Duodenal mucosa (tissue), 2 donors: Measurements from ENCODE around the gene BMP2K.

ENCODE experiments used
- H3K27ac ChIP-seq: one replicate; pipeline ENCODE4 v1.7.0; 2013; ENCODE audit warnings: low read depth, low read length
- H3K27me3 ChIP-seq, 2 donors: one replicate each; pipeline ENCODE4 v1.7.0; 2013; ENCODE audit warnings: low read length in 2 of 2, control low read depth in 1 of 2; ENCODE audit not compliant: insufficient read depth in 2 of 2, control insufficient read depth in 1 of 2
- H3K36me3 ChIP-seq, 2 donors: one replicate each; pipeline ENCODE4 v1.7.0; 2013; ENCODE audit warnings: low read length in 2 of 2, control low read depth in 1 of 2; ENCODE audit not compliant: insufficient read depth in 2 of 2, control insufficient read depth in 1 of 2
- H3K4me1 ChIP-seq, 2 donors: one replicate each; pipeline ENCODE4 v1.7.0; 2013; ENCODE audit warnings: low read length in 2 of 2, control low read depth in 1 of 2; ENCODE audit not compliant: insufficient read depth in 2 of 2, control insufficient read depth in 1 of 2
- H3K4me3 ChIP-seq, 2 donors: one replicate each; pipeline ENCODE4 v1.7.0; 2013; ENCODE audit warnings: low read length in 2 of 2, low read depth in 1 of 2
- H3K9ac ChIP-seq, 2 donors: one replicate each; pipeline ENCODE4 v1.7.0; 2013; ENCODE audit warnings: low read length in 2 of 2, low read depth in 1 of 2
- H3K9me3 ChIP-seq, 2 donors: one replicate each; pipeline ENCODE4 v1.7.0; 2013; ENCODE audit warnings: low read length in 2 of 2, control low read depth in 1 of 2; ENCODE audit not compliant: control insufficient read depth in 1 of 2

BMP2K gene

GRCh38 chr4:78922207-78922606 is 146.1 kb downstream of the BMP2K start:
- H3K9ac ChIP-seq = no peak overlapping the region
- no peak overlapping the region for H3K4me3 ChIP-seq
- peaks cover 4 to 7% of the 10 kb centered on the region in 2 donors for H3K4me1 ChIP-seq
- peaks cover 0 to 4% of the 10 kb centered on the region in 2 donors for H3K36me3 ChIP-seq
- no peak overlapping the region for H3K27ac ChIP-seq
- H3K27me3 ChIP-seq = no peaks in the 10 kb centered on the region
- no peaks in the 10 kb centered on the region for H3K9me3 ChIP-seq

- H3K9me3 ChIP-seq = no peaks in the 10 kb centered on the region
- no peak overlapping the region for H3K9ac ChIP-seq
- H3K36me3 ChIP-seq = peaks cover under 1 to 4% of the 10 kb centered on the region in 2 donors
- peaks cover 4 to 7% of the 10 kb centered on the region in 2 donors for H3K4me1 ChIP-seq
- H3K27me3 ChIP-seq = no peaks in the 10 kb centered on the region
- no peak overlapping the region for H3K27ac ChIP-seq
- peak overlapping the region; percentile 38 to 55 for H3K4me3 ChIP-seq
Measured at GRCh38 chr4:78923464-78924312, 147.5 kb downstream of the BMP2K start.

GRCh38 chr4:78926826-78927225 is 150.7 kb downstream of the BMP2K start:
- Histone ChIP-seq H3K36me3 (peaks cover 8 to 11% of the 10 kb centered on the region in 2 donors), H3K9ac (no peak overlapping the region), H3K4me3 (no peak overlapping the region), H3K27ac (no peak overlapping the region), H3K9me3 (no peaks in the 10 kb centered on the region), H3K4me1 (peaks cover 4 to 7% of the 10 kb centered on the region in 2 donors), H3K27me3 (no peaks in the 10 kb centered on the region)

- Histone ChIP-seq H3K27me3 (no peaks in the 10 kb centered on the region), H3K9ac (no peak overlapping the region), H3K36me3 (peaks cover 7 to 13% of the 10 kb centered on the region in 2 donors), H3K27ac (no peak overlapping the region), H3K4me3 (no peak overlapping the region), H3K9me3 (no peaks in the 10 kb centered on the region), H3K4me1 (peaks cover 3 to 6% of the 10 kb centered on the region in 2 donors)
Measured at GRCh38 chr4:78928835-78929234, 152.7 kb downstream of the BMP2K start.

DNA sequence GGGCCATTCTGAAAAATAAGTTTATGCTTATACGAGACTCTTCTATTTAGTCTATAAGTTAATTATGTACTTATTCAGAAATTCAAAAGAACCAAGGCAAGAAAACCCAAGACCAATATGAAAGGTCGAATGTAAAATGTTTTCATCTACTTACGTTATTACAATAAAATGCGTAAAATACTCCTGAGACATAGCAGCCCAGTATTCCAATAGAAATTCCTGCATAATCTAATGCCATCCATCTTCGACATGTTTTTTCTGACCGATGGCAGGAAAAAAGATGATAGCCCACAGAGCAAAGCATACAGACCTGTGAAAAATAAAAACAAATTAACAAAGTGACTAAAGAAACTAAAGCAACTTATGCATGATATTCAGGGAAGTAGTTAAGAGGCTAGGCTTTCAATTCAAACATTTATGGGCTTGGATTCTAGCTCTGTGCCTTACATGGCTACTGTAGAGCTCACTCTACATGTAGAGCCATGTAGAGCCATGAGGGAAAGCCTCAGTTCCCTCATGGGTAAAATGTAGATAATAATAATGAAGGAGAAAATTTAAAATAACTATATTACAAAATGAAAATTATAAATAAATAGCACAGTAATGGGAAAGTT is 154.0 kb downstream of the BMP2K start:
- H3K9me3 ChIP-seq = no peaks in the 10 kb centered on the region
- no peak overlapping the region for H3K4me3 ChIP-seq
- H3K4me1 ChIP-seq = no peaks in the 10 kb centered on the region
- peaks cover 7 to 13% of the 10 kb centered on the region in 2 donors for H3K36me3 ChIP-seq
- no peaks in the 10 kb centered on the region for H3K27me3 ChIP-seq
- H3K27ac ChIP-seq = no peak overlapping the region
- H3K9ac ChIP-seq = no peak overlapping the region

GRCh38 chr4:78936989-78937388 is 160.8 kb downstream of the BMP2K start:
- Histone ChIP-seq H3K36me3 (peaks cover 0 to 5% of the 10 kb centered on the region in 2 donors), H3K27ac (no peak overlapping the region), H3K4me3 (no peak overlapping the region), H3K4me1 (peaks cover 12 to 14% of the 10 kb centered on the region in 2 donors), H3K9ac (no peak overlapping the region), H3K9me3 (no peaks in the 10 kb centered on the region), H3K27me3 (no peaks in the 10 kb centered on the region)

DNA sequence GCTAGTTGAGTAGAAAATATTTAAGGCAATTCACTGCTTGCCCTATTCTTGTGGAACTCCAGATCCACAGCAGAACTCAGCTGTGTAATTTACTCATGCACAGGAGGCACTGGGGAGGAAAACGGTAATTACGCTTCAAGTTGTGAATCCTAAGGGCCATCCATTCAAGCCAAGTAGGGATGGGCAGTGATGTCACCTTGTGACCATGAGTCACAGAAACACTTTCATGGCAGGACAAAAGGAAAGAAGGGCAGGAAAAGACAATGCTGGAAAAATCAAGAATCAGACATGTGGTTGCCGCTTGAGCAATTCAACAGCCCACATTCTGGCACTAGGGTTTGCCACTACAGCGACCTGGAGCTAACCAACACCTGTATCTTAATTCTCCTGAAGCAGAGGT is 161.7 kb downstream of the BMP2K start:
- Histone ChIP-seq H3K4me3 (peak overlapping the region; percentile 92 to 93), H3K27me3 (no peaks in the 10 kb centered on the region), H3K27ac (no peak overlapping the region), H3K9me3 (no peaks in the 10 kb centered on the region), H3K9ac (no peak overlapping the region), H3K4me1 (peaks cover 12 to 14% of the 10 kb centered on the region in 2 donors), H3K36me3 (peaks cover 0 to 4% of the 10 kb centered on the region in 2 donors)

- no peaks in the 10 kb centered on the region for H3K36me3 ChIP-seq
- H3K9me3 ChIP-seq = no peaks in the 10 kb centered on the region
- H3K9ac ChIP-seq = peak overlapping the region; percentile 84 to 87
- no peaks in the 10 kb centered on the region for H3K27me3 ChIP-seq
- peaks cover 12 to 14% of the 10 kb centered on the region in 2 donors for H3K4me1 ChIP-seq
- no peak overlapping the region for H3K27ac ChIP-seq
- H3K4me3 ChIP-seq = peak overlapping the region; percentile 92 to 93
Measured at GRCh38 chr4:78938474-78938867, 162.3 kb downstream of the BMP2K start.

GRCh38 chr4:78938868-78939666 is 162.9 kb downstream of the BMP2K start, which contains the start of gene PAQR3:
TSS of gene PAQR3 (minus strand) at chr4:78939438. CDS start at chr4:78939224, 214 bp downstream.
- Histone ChIP-seq H3K27me3 (no peaks in the 10 kb centered on the region), H3K4me1 (peaks cover 12 to 14% of the 10 kb centered on the region in 2 donors), H3K4me3 (peak within 1 kb of the TSS; percentile 92 to 93), H3K27ac (peak within 1 kb of the TSS; percentile 37), H3K9me3 (no peaks in the 10 kb centered on the region), H3K9ac (peak within 1 kb of the TSS; percentile 84 to 87), H3K36me3 (no peaks in the 10 kb centered on the region)

DNA sequence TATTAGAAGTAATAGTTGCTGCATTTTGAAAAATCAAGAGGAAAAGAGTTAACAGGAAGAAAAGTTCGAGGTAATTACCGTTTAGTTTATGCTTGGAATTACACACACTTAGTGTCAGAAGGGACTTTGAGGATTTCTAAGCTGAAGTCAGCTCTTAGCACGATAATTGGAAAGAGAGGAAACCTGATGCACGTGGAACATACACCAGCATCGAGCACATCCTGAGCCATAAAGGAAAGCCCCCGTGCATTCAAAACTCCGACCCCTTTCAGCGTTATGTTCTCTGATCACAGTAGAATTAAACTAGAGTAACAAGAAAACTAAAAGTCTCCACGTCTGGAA is 163.5 kb downstream of the BMP2K start:
- H3K9ac ChIP-seq = peak overlapping the region; percentile 40 to 57
- peaks cover 12 to 14% of the 10 kb centered on the region in 2 donors for H3K4me1 ChIP-seq
- no peaks in the 10 kb centered on the region for H3K9me3 ChIP-seq
- H3K27ac ChIP-seq = no peak overlapping the region
- H3K4me3 ChIP-seq = peak overlapping the region; percentile 92 to 93
- no peaks in the 10 kb centered on the region for H3K27me3 ChIP-seq
- no peaks in the 10 kb centered on the region for H3K36me3 ChIP-seq
